SK-N-MC (cell line): Measurements from ENCODE around the gene RNASE7.

Experiments
- EZH2 ChIP-seq: fragments of 200-600 bp; sonication (generic); IDR thresholded peaks from one replicate; pipeline ENCODE4 v1.6.1; 2017; ENCODE audit warnings: antibody characterized with exemption
- POLR2AphosphoS5 ChIP-seq: IDR thresholded peaks from 2 replicates; pipeline ENCODE4 v1.6.1; 2012; ENCODE audit warnings: mild to moderate bottlenecking, low read depth, low read length, borderline replicate concordance

DNA sequence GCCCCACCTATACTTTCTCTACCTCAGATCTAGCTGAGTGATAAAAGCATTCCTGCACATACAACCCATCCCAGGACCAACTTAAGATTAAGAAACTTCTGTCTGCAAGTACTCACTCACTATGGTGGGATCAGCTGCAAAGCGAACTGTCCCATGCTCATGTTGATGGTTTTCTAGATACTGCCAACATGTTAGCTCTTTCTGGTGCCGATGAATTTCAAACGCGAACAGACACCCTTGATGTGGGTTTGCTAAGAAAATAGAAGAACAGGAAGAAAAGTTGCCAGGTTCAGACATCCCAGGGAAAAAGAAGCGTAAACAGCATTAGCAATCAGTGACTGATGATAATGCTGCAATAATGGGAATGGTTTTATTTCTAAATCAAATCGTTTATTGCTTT lies 44.6 kb upstream of the RNASE7 start:
- TF ChIP-seq EZH2, result no peak
- no peak for TF ChIP-seq POLR2AphosphoS5
